NCI-H2029 (cell line): ENCODE measurements around the gene MMP19.

Experiments used
- DNase-seq: peaks from one replicate; lab custom pipeline; 2025; lab: John Stamatoyannopoulos, UW

Gene MMP19

DNA sequence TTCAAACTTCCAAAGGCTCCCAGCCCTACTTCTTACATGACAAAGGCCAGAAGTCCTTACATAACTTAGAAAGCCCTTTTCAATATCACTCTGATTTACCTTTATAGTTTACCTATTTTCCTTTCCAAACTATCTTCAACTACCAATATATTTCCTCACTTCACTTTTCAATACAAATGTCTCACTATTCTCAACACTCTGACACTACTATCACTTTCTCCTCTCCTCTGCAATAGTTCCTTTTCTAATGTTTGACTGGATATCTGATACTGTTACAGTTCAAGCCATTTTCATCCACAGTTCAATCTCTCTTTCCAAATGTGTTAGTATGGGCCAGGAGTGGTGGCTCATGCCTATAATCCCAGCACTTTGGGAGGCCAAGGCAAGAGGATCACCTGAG lies 28.5 kb downstream of the MMP19 start:
- no peak for DNase-seq

DNA sequence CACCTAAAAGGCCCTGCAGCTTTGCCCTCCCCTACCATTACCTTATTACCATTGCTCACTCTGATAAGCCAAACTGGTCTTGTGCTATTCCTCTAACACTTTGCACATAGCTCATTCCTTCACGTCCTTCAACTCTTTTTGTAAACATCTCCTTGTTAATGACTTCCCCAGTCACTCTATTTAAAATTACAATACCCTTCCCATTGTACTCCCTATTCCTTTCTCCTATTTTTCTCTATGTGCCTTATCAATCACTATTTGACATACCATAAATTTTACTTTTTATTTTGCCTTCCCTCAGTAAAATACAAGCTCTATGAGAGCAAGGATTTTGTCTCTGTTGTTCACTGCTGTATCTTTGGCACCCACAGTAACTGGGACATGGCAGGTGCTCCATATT lies 30.6 kb downstream of the MMP19 start:
- DNase-seq, result no peak

- DNase-seq, result no peak
Observed at GRCh38 chr12:55809274-55809673, 33.5 kb downstream of the MMP19 start.

DNA sequence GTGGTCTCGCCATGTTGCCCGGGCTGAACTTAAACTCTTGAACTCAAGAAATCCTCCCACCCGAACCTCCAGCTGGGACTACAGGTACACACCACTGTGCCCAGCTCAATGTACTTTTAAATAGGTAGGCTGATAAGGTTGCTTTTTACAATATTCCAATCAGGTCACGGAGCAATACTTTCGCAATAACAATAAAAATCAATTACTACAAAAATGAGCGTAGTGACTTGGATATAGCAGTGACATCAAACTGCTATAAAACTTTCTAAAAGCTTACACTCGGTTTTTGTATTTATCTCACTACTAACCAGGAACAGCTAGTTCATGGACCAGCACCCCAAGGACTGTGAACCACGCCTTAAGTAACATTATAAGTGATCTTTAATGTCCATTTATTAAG lies 35.8 kb downstream of the MMP19 start:
- no peak for DNase-seq

- no peak for DNase-seq
Observed at GRCh38 chr12:55797550-55797949, 45.2 kb downstream of the MMP19 start.

GRCh38 chr12:55797068-55797467 lies 45.7 kb downstream of the MMP19 start:
- DNase-seq, result peak; percentile 19

DNA sequence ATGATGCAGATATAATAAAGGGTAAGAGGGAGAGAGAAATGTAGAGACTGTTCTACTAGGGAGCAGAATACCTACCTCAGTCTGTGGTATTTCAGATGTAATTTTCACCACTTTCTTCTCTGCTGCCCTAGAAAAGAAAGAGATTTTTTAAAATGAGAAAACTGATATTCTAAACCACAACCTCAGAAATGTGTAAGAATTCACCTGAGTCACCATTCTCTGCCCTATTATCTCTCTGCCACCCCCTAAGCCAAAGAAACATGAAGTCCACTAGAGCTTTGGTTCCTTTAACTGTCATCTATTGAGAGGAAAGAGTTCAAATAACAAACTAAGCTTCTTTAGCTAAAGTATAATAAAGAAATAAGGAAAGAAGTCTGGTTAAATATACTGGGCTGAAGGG lies 46.8 kb downstream of the MMP19 start:
- no peak for DNase-seq

DNA sequence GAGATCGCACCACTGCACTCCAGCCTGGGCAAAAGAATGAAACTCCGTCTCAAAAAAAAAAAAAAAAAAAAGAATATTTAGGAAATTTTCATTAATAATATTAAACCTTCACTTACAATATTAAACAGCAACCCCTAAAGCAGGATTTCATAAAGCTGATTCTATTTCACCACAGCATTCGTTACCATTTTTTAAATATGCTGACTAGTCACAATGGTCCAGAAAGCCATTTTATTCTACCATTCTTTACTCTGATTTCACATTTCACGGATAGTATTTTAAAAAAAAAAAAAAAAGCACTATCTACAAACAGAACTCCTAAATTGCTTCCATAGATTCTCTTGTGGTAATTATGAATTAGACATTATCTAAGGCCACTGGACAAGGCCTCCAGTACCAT lies 52.8 kb downstream of the MMP19 start:
- no peak for DNase-seq

DNA sequence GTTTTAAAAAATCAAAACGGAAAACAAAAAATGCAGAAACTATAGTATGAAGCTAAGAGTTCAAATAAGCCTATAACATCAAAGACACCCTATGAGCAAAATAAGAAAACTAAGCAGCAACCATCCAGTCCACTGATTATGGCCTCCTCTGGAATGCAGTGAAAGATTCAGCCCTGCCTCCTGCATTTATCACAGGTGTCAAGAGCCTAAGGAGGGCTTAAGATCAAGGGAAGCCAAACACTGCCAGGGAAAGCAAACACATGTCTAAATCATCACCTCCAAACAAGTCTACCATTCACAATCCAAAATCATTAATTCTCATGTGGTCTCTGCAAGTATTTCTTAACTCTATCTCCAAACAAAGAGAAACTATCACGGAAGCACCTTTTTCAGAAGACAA lies 53.6 kb downstream of the MMP19 start:
- no peak for DNase-seq

DNA sequence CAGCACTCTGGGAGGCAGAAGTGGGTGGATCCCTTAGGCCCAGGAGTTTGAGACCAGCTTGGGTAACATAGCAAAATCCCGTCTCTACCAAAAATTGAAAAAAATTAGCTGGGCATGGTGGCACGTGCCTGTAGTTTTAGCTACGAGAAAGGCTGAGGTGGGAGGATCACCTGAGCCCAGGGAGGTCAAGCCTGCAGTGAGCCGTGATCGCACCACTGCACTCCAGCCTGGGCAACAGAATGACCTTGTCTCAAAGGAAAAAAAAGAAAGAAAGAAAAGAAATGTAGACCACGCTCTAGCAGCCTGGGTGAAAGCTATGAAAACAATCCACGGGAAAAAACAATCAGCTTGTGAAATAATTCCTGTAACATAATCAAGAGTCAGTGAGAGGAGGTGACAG lies 54.2 kb downstream of the MMP19 start:
- DNase-seq, result no peak
